Measurements from ENCODE around the gene SULT1A2. TPM values are rescaled to one million over a fixed set of nuclear protein-coding genes. Genes with fewer than 3 reads are reported as not detected.

Gene SULT1A2
- total and polyA plus RNA-seq, 2 of the 13 experiments (the other 11 are each of a cell fraction or from before 2014, with no cell fraction given) = 33.0 to 34.2 TPM

- TF ChIP-seq ZBTB4 (CRISPR knock-in tag; IDR thresholded peaks at IDR 0.05; ENCODE audit: borderline replicate concordance) = no peak
- no peak for TF ChIP-seq NR2F1 (CRISPR knock-in tag; IDR thresholded peaks at IDR 0.05)
- no peak for TF ChIP-seq GATAD2A (CRISPR knock-in tag; IDR thresholded peaks at IDR 0.05)
- no peak for TF ChIP-seq ZKSCAN5 (CRISPR knock-in tag; IDR thresholded peaks at IDR 0.05)
- no peak for TF ChIP-seq TFDP2 (CRISPR knock-in tag; IDR thresholded peaks at IDR 0.05)
- TF ChIP-seq ZNF776 (CRISPR knock-in tag; IDR thresholded peaks at IDR 0.05) = no peak
- TF ChIP-seq PREB (CRISPR knock-in tag; IDR thresholded peaks at IDR 0.05) = no peak
- no peak for TF ChIP-seq ZNF484 (CRISPR knock-in tag; IDR thresholded peaks at IDR 0.05; ENCODE audit: borderline replicate concordance, low read depth)
- no peak for TF ChIP-seq NFATC3 (CRISPR knock-in tag; IDR thresholded peaks at IDR 0.05)
- TF ChIP-seq SRY (CRISPR knock-in tag; IDR thresholded peaks at IDR 0.05) = 0 out of 2 replicates have a peak, but pooled peaks have one; percentile 23
- TF ChIP-seq TCF12 (IDR thresholded peaks at IDR 0.05) = no peak
- no peak for TF ChIP-seq TCF12 (CRISPR knock-in tag; IDR thresholded peaks at IDR 0.05)
- TF ChIP-seq RARA (CRISPR knock-in tag; IDR thresholded peaks at IDR 0.05) = no peak
- no peak for TF ChIP-seq ZNF576 (CRISPR knock-in tag; IDR thresholded peaks at IDR 0.05)
- no peak for TF ChIP-seq MXI1 (IDR thresholded peaks at IDR 0.05; ENCODE audit: borderline replicate concordance, low read depth, low read length)
- no peak for TF ChIP-seq ZNF468 (CRISPR knock-in tag; IDR thresholded peaks at IDR 0.05)
- no peak for TF ChIP-seq NONO (IDR thresholded peaks at IDR 0.05)
- TF ChIP-seq NONO (CRISPR knock-in tag; conservative IDR thresholded peaks at IDR 0.05) = no peak
- no peak for TF ChIP-seq LBX2 (CRISPR knock-in tag; IDR thresholded peaks at IDR 0.05; ENCODE audit: borderline replicate concordance)
- no peak for TF ChIP-seq CERS6 (CRISPR knock-in tag; IDR thresholded peaks at IDR 0.05)
- no peak for TF ChIP-seq ZNF17 (CRISPR knock-in tag; IDR thresholded peaks at IDR 0.05)
- no peak for TF ChIP-seq ZNF788 (CRISPR knock-in tag; IDR thresholded peaks at IDR 0.05; ENCODE audit: borderline replicate concordance)
- no peak for TF ChIP-seq ATF7-NPFF (CRISPR knock-in tag; IDR thresholded peaks at IDR 0.05; ENCODE audit: low read depth)
- TF ChIP-seq RORA (CRISPR knock-in tag; IDR thresholded peaks at IDR 0.05) = no peak
Observed at GRCh38 chr16:28603381-28604185, 6.7 kb upstream of the SULT1A2 start (continued).
